Astrocyte (in vitro differentiated cells and primary cell): ENCODE measurements around the gene BCL2L1. TPM values are rescaled to one million over a fixed set of nuclear protein-coding genes. Genes with fewer than 3 reads are reported as not detected.
"Not testable (repeated sequence)": the region's sequence is repeated elsewhere in the genome, so short reads cannot be mapped to it uniquely, and the experiment has no call there.

ENCODE experiments used
- DNase-seq: peaks from one replicate; pipeline ENCODE4 v3.0.0-alpha.2; 2010; ENCODE audit warnings: low read depth
- FAIRE-seq: peaks from 2 replicates; lab custom pipeline; 2011; peaks lifted over from hg19 to GRCh38; lab: Jason Lieb, UNC
- H2AFZ ChIP-seq: 2 replicates; pipeline ENCODE4 v1.6.0; 2012; ENCODE audit warnings: low read depth, low read length, inconsistent platforms
- H3K27ac ChIP-seq: 2 replicates; pipeline ENCODE4 v1.5.1; 2011; ENCODE audit warnings: low read depth, low read length, inconsistent platforms
- H3K27me3 ChIP-seq: 2 replicates; pipeline ENCODE4 v1.6.0; 2011; ENCODE audit warnings: low read length, inconsistent platforms; ENCODE audit not compliant: insufficient read depth
- H3K36me3 ChIP-seq: 2 replicates; pipeline ENCODE4 v1.5.1; 2011; ENCODE audit warnings: low read length, inconsistent platforms; ENCODE audit not compliant: insufficient read depth
- H3K4me1 ChIP-seq: 2 replicates; pipeline ENCODE4 v1.5.1; 2011; ENCODE audit warnings: low read length, inconsistent platforms; ENCODE audit not compliant: insufficient read depth
- H3K4me2 ChIP-seq: 2 replicates; pipeline ENCODE4 v1.6.0; 2012; ENCODE audit warnings: low read length, inconsistent platforms
- H3K4me3 ChIP-seq: 2 replicates; pipeline ENCODE4 v1.5.1; 2011; ENCODE audit warnings: low read depth, mild to moderate bottlenecking, low read length, inconsistent platforms; ENCODE audit not compliant: insufficient read depth
- H3K79me2 ChIP-seq: 2 replicates; pipeline ENCODE4 v1.6.0; 2012; ENCODE audit warnings: mild to moderate bottlenecking, low read length, inconsistent platforms; ENCODE audit not compliant: insufficient read depth
- H3K9ac ChIP-seq: 2 replicates; pipeline ENCODE4 v1.6.0; 2012; ENCODE audit warnings: mild to moderate bottlenecking, low read length, inconsistent platforms
- H3K9me3 ChIP-seq: 2 replicates; pipeline ENCODE4 v1.5.1; 2012; ENCODE audit warnings: low read depth, mild to moderate bottlenecking, low read length, inconsistent platforms; ENCODE audit not compliant: insufficient read depth
- H4K20me1 ChIP-seq: 2 replicates; pipeline ENCODE4 v1.6.0; 2012; ENCODE audit warnings: low read length, inconsistent platforms; ENCODE audit not compliant: insufficient read depth
- H3K27ac Mint-ChIP-seq: one replicate; pipeline ENCODE4 v1.8.0; 2021; ENCODE audit warnings: mild to moderate bottlenecking, mixed read lengths; ENCODE audit not compliant: unreplicated experiment
- H3K27me3 Mint-ChIP-seq: one replicate; pipeline ENCODE4 v1.8.0; 2021; ENCODE audit warnings: low read depth, mixed read lengths; ENCODE audit not compliant: unreplicated experiment
- H3K36me3 Mint-ChIP-seq: one replicate; pipeline ENCODE4 v1.8.0; 2021; ENCODE audit warnings: low read depth, mixed read lengths; ENCODE audit not compliant: unreplicated experiment
- H3K4me1 Mint-ChIP-seq: one replicate; pipeline ENCODE4 v1.8.0; 2021; ENCODE audit warnings: low read depth, mixed read lengths; ENCODE audit not compliant: unreplicated experiment
- H3K4me3 Mint-ChIP-seq: one replicate; pipeline ENCODE4 v1.8.0; 2021; ENCODE audit warnings: mild to moderate bottlenecking, moderate library complexity, mixed read lengths; ENCODE audit not compliant: unreplicated experiment
- H3K9me3 Mint-ChIP-seq: one replicate; pipeline ENCODE4 v1.8.0; 2021; ENCODE audit warnings: mild to moderate bottlenecking, mixed read lengths; ENCODE audit not compliant: unreplicated experiment
- CTCF ChIP-seq: IDR thresholded peaks from 2 replicates; pipeline ENCODE4 v1.5.1; 2011; ENCODE audit warnings: low read depth, mild to moderate bottlenecking, inconsistent platforms, low read length, moderate library complexity; ENCODE audit not compliant: insufficient read depth
- EZH2 ChIP-seq: IDR thresholded peaks from 2 replicates; pipeline ENCODE4 v1.6.1; 2012; ENCODE audit warnings: mild to moderate bottlenecking, low read length, inconsistent platforms; ENCODE audit not compliant: insufficient read depth
- total RNA-seq: library from RNA; stranded (reverse); gene quantifications from 2 replicates; pipeline ENCODE4 v1.2.1, GENCODE V29; 2021

The BCL2L1 gene
- total RNA-seq, 1 donor from 2014 or later, result 149 TPM

GRCh38 chr20:31623123-31623505 lies 99.6 kb downstream of the BCL2L1 start:
- not testable (repeated sequence) for H3K27me3 ChIP-seq, DNase-seq, H3K9me3 ChIP-seq, H3K27ac Mint-ChIP-seq, H3K9ac ChIP-seq, H3K4me3 Mint-ChIP-seq, H3K4me3 ChIP-seq, FAIRE-seq, H3K4me2 ChIP-seq, H3K79me2 ChIP-seq, H3K36me3 Mint-ChIP-seq, H2AFZ ChIP-seq, H4K20me1 ChIP-seq, H3K36me3 ChIP-seq, H3K27ac ChIP-seq, H3K4me1 Mint-ChIP-seq, H3K9me3 Mint-ChIP-seq, H3K4me1 ChIP-seq, H3K27me3 Mint-ChIP-seq

GRCh38 chr20:31620246-31620645 lies 102.4 kb downstream of the BCL2L1 start:
- Mint-ChIP-seq H3K4me3 (no peak overlapping the region), H3K9me3 (peaks cover 6% of the 10 kb centered on the region), H3K4me1 (no peaks in the 10 kb centered on the region), H3K27ac (no peak overlapping the region), H3K36me3 (no peaks in the 10 kb centered on the region), H3K27me3 (peaks cover 11% of the 10 kb centered on the region)
- Histone ChIP-seq H3K79me2 (no peaks in the 10 kb centered on the region), H3K9ac (no peak overlapping the region), H4K20me1 (no peaks in the 10 kb centered on the region), H3K4me1 (no peaks in the 10 kb centered on the region), H3K27me3 (no peaks in the 10 kb centered on the region), H3K36me3 (no peaks in the 10 kb centered on the region), H3K4me3 (no peak overlapping the region), H3K9me3 (no peaks in the 10 kb centered on the region), H3K27ac (no peak overlapping the region), H3K4me2 (no peak overlapping the region), H2AFZ (no peak overlapping the region)
- DNase-seq (no peak), FAIRE-seq (no peak)
- TF ChIP-seq CTCF, result no peak
- TF ChIP-seq EZH2, result no peak

GRCh38 chr20:31617432-31618104 lies 105.1 kb downstream of the BCL2L1 start:
- no peak overlapping the region for H3K9ac ChIP-seq
- no peak for FAIRE-seq

More at GRCh38 chr20:31617432-31618104, 105.1 kb downstream of the BCL2L1 start:
- Mint-ChIP-seq H3K27me3 (peaks cover 9% of the 10 kb centered on the region), H3K27ac (no peak overlapping the region), H3K9me3 (peaks cover 6% of the 10 kb centered on the region), H3K4me1 (no peaks in the 10 kb centered on the region), H3K36me3 (no peaks in the 10 kb centered on the region), H3K4me3 (no peak overlapping the region)
- Histone ChIP-seq H3K27ac (no peak overlapping the region), H3K27me3 (no peaks in the 10 kb centered on the region), H2AFZ (no peak overlapping the region), H3K4me1 (no peaks in the 10 kb centered on the region), H3K36me3 (no peaks in the 10 kb centered on the region), H3K9me3 (no peaks in the 10 kb centered on the region), H3K79me2 (no peaks in the 10 kb centered on the region), H3K4me2 (no peak overlapping the region), H3K4me3 (no peak overlapping the region), H4K20me1 (no peaks in the 10 kb centered on the region)
- TF ChIP-seq EZH2, result no peak
- DNase-seq, result no peak
